ENCODE results near the gene MGARP. TPM values are rescaled to one million over a fixed set of nuclear protein-coding genes. Genes with fewer than 3 reads are reported as not detected.
"Not testable (repeated sequence)": the region's sequence is repeated elsewhere in the genome, so short reads cannot be mapped to it uniquely, and the experiment has no call there.

The MGARP gene
- total and polyA plus RNA-seq, 2 of the 4 experiments (the other 2 are of a cell fraction): 34.7 to 35.0 TPM

DNA sequence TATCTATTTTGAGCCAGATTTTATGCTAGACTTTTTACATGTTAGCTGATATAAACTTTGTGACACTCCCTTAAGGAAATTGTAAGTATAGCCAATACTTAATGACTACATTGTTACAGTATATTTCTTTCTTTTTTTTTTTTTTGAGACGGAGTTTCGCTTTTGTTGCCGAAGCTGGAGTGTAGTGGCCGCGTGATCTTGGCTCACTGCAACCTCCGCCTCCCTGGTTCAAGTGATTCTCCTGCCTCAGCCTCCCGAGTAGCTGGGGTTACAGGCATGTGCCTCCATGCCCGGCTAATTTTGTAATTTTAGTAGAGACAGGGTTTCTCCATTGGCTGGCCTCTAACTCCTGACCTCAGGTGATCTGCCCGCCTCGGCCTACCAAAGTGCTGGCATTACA is 33.4 kb upstream of the MGARP start:
- H2BK20ac ChIP-seq (ENCODE audit: low read depth, low read length); H2BK15ac ChIP-seq (ENCODE audit: low read depth, low read length); BruUV-seq (replicated peaks); H2AK9ac ChIP-seq (replicated peaks; ENCODE audit: low read depth, low read length, poor library complexity); DNase-seq; H4K5ac ChIP-seq (ENCODE audit: low read depth, low read length); ATAC-seq (ENCODE audit: low read depth); H3K4ac ChIP-seq (ENCODE audit: low read depth, low read length); H4K8ac ChIP-seq (ENCODE audit: low read depth in 2 of 2, low read length in 2 of 2); H2AFZ ChIP-seq (replicated peaks; ENCODE audit: low read length, poor library complexity); in situ Hi-C loops (cut with MboI; ENCODE audit: low sequenced_read_pairs); H3K9ac ChIP-seq (ENCODE audit: low read depth, low read length); H4K91ac ChIP-seq (ENCODE audit: insufficient read depth, low read depth, low read length); intact Hi-C loops (cut with micrococcal nuclease); CTCF ChIA-PET; H3K23ac ChIP-seq (ENCODE audit: low read depth, low read length); H3K27me3 ChIP-seq (ENCODE audit: control insufficient read depth, insufficient read depth, low read length); H3K4me3 ChIP-seq (ENCODE audit: insufficient read depth, low read depth, low read length); H3K56ac ChIP-seq (ENCODE audit: extremely low read depth, insufficient read depth, low read length); POLR2A ChIA-PET (ENCODE audit: unreplicated experiment); H2BK5ac ChIP-seq (ENCODE audit: low read depth, low read length, poor library complexity, severe bottlenecking); H3K9me3 ChIP-seq (ENCODE audit: control insufficient read depth, insufficient read depth, low read length); H3K27ac ChIP-seq (ENCODE audit: insufficient read depth, low read length); H3K4me1 ChIP-seq (ENCODE audit: control insufficient read depth, insufficient read depth, low read length); H3K36me3 ChIP-seq (ENCODE audit: control insufficient read depth, insufficient read depth, low read length); H2AK5ac ChIP-seq (ENCODE audit: low read depth, low read length); H3K14ac ChIP-seq (replicated peaks; ENCODE audit: low read depth, low read length); dilution Hi-C loops (cut with HindIII; ENCODE audit: low sequenced_read_pairs, unreplicated experiment); H3K9me1 ChIP-seq (ENCODE audit: insufficient read depth, low read length); H3K18ac ChIP-seq (ENCODE audit: low read depth, low read length); H3K4me2 ChIP-seq (ENCODE audit: low read depth, low read length); H2BK120ac ChIP-seq (ENCODE audit: low read depth, low read length): not testable (repeated sequence)
- Histone ChIP-seq H3K79me1 (ENCODE audit: low read depth in 1 of 2, low read length in 2 of 2) (peaks cover 0 to 30% of the 10 kb centered on the region in 2 experiments; a peak in 2 of 4 replicates), H4K20me1 (ENCODE audit: insufficient read depth, low read length) (peaks cover 70% of the 10 kb centered on the region)
- no CpG with 5 or more reads among the region's 10 CpGs for WGBS, 2 experiments (ENCODE audit: extremely low coverage in 2 of 2, insufficient read length in 1 of 2)

All from IMR-90 (cell line).